Ovary (tissue), 9 donors: ENCODE data around the gene FIBCD1. TPM values are rescaled to one million over a fixed set of nuclear protein-coding genes. Genes with fewer than 3 reads are reported as not detected.

Experiments
- DNase-seq, 5 donors: peaks; one replicate each; pipeline ENCODE4 v3.0.0-alpha.2; 2019 to 2020
- H3K27ac ChIP-seq, 2 donors: fragments of 200-600 bp; one replicate each; pipeline versions ENCODE4 v1.5.1 to v1.8.0; 2019 to 2022
- H3K27me3 ChIP-seq: fragments of 200-600 bp; one replicate; pipeline ENCODE4 v1.8.0; 2022
- H3K36me3 ChIP-seq: fragments of 200-600 bp; sonication (generic); one replicate; pipeline ENCODE4 v1.5.1; 2019
- H3K4me1 ChIP-seq: one replicate; pipeline ENCODE4 v1.8.1; 2013; ENCODE audit warnings: mild to moderate bottlenecking, moderate library complexity; ENCODE audit not compliant: insufficient read depth
- H3K4me3 ChIP-seq: fragments of 200-600 bp; sonication (generic); one replicate; pipeline ENCODE4 v1.5.1; 2017
- H3K9me3 ChIP-seq, 2 donors: fragments of 200-600 bp in 1 of 2; sonication (generic) in 1 of 2; one replicate each; pipeline versions ENCODE4 v1.5.1 to v1.8.1; 2013 to 2019; ENCODE audit warnings: mild to moderate bottlenecking in 1 of 2, moderate library complexity in 1 of 2
- EP300 ChIP-seq: sonication (generic); formaldehyde crosslinking; IDR thresholded peaks from one replicate; pipeline ENCODE4 v1.6.1; 2017; ENCODE audit warnings: antibody characterized with exemption
- POLR2A ChIP-seq: fragments of 450-650 bp; IDR thresholded peaks from one replicate; pipeline ENCODE4 v1.6.1; 2017; ENCODE audit warnings: antibody characterized with exemption, mild to moderate bottlenecking, moderate library complexity
- WGBS, 3 donors: extraction: QIAGEN DNeasy Blood & Tissue Kit in 1 of 3; methylation state at CpG; one replicate each; pipeline versions ENCODE4 v1.1.5 to v1.1.7; 2013 to 2017; 5-methylcytosine and 5-hydroxymethylcytosine counted together
- intact Hi-C, 4 donors: fragments of 100-400 bp; cut with DNase I; formaldehyde crosslinking; loops; one replicate each; pipeline versions ENCODE4 v1.11.0 to v1.15.1; 2022 to 2023
- polyA plus RNA-seq, 2 donors: library from polyadenylated mRNA; stranded (reverse); fragments of 200-250 nt in 1 of 2; fragments of 350-450 nt in 1 of 2; fragmentation: Illumina TruSeq in 1 of 2; extraction: RNeasy Lipid Tissue Mini Kit (QIAGEN cat#74804) in 1 of 2; gene quantifications; one replicate each; pipeline ENCODE4 v1.2.3, GENCODE V29; 2013 to 2014
- total RNA-seq, 7 donors: library from RNA; depleted of rRNA in 2 of 7; stranded (reverse); fragments of >200 nt in 2 of 7; fragmentation: NEBNext Ultra II Directional in 3 of 7; extraction: Animal tissue kit (Norgen Biotek cat#: 25700) in 3 of 7; gene quantifications; one replicate each; pipeline versions ENCODE4 v1.1.0 to v1.2.4, GENCODE V29; 2016 to 2023
- TF ChIP-seq, protein P1 (sequence below), 3 donors: fragments of 450-650 bp in 2 of 3; fragments of 200-600 bp in 1 of 3; IDR thresholded peaks; one replicate each; pipeline versions ENCODE4 v1.5.1 to v1.8.0; 2016 to 2022; ENCODE audit warnings: antibody characterized with exemption in 3 of 3, mild to moderate bottlenecking in 1 of 3
- donor health status: DM: no; HTN: no; CAD: no; lungs with moderate emphysema.
- donor health status: DM: no; HTN: no; CAD: no.
- donor health status: Bipolar disorder and iron deficiency.
- donor health status: DM: yes; HTN: yes; CAD: no.
- donor health status: DM: no; HTN: no; CAD: no.
- donor health status: DM: yes; HTN: yes; CAD: no.

FIBCD1 gene
- total and polyA plus RNA-seq, 9 donors = 0.06 to 0.45 (median 0.12) TPM; not detected in 3

DNA sequence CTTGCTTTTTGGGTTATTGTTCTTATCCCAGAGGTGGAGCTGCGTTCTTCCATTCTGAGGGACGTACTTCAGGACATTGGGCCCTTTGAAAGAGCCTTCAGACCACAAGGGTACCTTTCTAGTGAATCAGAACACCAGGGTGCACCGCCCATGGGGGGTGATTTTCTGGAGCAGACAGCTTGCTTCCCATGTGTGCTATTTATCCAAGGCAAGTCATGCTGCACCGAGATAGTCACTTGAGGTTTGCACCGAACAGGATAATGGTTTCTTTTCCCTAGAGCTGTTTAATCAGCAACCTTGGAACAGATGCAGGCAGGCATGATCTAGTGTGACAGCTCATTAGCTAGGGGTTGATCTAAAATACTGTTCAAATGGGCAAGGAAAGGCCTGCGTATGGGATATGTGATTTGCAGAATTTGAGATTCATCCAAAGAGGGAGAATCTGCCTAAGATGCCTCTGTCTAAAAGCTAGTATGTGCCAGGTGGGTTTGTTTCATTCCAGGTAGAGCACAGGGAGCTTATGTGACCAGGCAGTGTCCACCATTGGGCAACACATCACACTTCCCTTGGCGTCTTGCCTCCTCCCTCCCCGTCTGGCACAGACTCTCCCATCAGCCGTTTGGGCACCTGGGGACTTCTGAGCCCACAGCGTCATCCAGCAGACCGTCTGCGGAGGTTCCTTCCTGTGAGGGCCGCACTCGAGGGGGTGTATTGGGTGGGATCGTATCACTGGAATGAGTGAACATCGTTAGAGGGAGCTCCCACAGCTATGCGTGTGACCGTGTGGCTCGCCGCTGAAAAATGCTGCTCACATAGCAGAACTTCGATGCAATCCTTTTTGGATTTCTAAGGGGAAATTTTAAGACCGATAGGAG is 80.9 kb downstream of the FIBCD1 start:
- 33 to 45% (median 39%) methylated on average over 22 of the region's 22 CpGs for WGBS, 3 donors
- H3K4me1 ChIP-seq = peaks cover 7% of the 10 kb centered on the region
- H3K27ac ChIP-seq = peak overlapping the region in 1 of 2 donors; percentile 15
- no peaks in the 10 kb centered on the region for H3K36me3 ChIP-seq
- no peak for TF ChIP-seq POLR2A
- TF ChIP-seq, protein P1, sequence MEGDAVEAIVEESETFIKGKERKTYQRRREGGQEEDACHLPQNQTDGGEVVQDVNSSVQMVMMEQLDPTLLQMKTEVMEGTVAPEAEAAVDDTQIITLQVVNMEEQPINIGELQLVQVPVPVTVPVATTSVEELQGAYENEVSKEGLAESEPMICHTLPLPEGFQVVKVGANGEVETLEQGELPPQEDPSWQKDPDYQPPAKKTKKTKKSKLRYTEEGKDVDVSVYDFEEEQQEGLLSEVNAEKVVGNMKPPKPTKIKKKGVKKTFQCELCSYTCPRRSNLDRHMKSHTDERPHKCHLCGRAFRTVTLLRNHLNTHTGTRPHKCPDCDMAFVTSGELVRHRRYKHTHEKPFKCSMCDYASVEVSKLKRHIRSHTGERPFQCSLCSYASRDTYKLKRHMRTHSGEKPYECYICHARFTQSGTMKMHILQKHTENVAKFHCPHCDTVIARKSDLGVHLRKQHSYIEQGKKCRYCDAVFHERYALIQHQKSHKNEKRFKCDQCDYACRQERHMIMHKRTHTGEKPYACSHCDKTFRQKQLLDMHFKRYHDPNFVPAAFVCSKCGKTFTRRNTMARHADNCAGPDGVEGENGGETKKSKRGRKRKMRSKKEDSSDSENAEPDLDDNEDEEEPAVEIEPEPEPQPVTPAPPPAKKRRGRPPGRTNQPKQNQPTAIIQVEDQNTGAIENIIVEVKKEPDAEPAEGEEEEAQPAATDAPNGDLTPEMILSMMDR (IDR thresholded peaks at IDR 0.05) = no peak
- TF ChIP-seq EP300 = no peak
- H3K27me3 ChIP-seq = no peaks in the 10 kb centered on the region
- no peak overlapping the region for H3K4me3 ChIP-seq
- intact Hi-C loops = no loop called here
- peak in 3 of 5 donors; percentile 63 to 69 (median 66) for DNase-seq
- H3K9me3 ChIP-seq = no peaks in the 10 kb centered on the region

DNA sequence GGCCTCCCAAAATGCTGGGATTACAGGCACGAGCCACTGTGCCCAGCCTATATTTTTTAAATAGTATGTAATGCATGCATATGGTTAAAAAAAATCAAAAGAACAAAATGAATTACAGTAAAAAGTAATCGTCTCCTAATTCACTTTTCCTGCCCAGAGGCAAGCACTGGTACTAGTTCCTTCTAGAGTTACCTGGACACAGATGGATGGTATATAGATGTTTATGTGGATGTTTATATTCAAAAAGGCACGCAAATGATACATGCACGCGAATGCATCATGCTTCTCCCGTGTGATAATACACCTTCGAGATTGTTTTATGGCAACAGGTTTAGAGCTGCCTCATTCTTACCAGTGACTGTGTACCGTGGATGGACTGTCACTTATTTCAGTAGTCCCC is 82.6 kb downstream of the FIBCD1 start:
- no peak for TF ChIP-seq EP300
- H3K4me1 ChIP-seq = peaks cover 7% of the 10 kb centered on the region
- no peaks in the 10 kb centered on the region for H3K36me3 ChIP-seq
- H3K27me3 ChIP-seq = no peaks in the 10 kb centered on the region
- no peak overlapping the region for H3K27ac ChIP-seq
- H3K9me3 ChIP-seq = no peaks in the 10 kb centered on the region
- intact Hi-C loops = no loop called here
- no peak for DNase-seq
- H3K4me3 ChIP-seq = no peak overlapping the region
- 73 to 75% (median 75%) methylated on average over 8 of the region's 8 CpGs for WGBS, 3 donors

DNA sequence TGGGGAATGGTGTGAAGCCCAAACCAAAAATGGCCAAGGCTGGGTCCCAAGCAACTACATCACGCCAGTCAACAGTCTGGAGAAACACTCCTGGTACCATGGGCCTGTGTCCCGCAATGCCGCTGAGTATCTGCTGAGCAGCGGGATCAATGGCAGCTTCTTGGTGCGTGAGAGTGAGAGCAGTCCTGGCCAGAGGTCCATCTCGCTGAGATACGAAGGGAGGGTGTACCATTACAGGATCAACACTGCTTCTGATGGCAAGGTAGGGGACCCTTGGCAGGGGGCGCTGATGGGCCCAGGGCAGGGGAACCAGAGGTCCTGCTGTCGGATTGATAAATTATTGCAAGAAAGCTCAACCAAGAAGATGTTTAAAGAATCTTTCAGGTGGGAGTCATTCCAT is 84.2 kb downstream of the FIBCD1 start:
- Histone ChIP-seq H3K4me3 (no peak overlapping the region), H3K9me3 (no peaks in the 10 kb centered on the region), H3K36me3 (no peaks in the 10 kb centered on the region), H3K27ac (no peak overlapping the region), H3K27me3 (no peaks in the 10 kb centered on the region), H3K4me1 (peaks cover 3% of the 10 kb centered on the region)
- WGBS, 3 donors = 91 to 94% (median 93%) methylated on average over 9 of the region's 9 CpGs
- no peak for DNase-seq
- intact Hi-C loops = no loop called here
- TF ChIP-seq EP300 (no peak), POLR2A (no peak)
- TF ChIP-seq, protein P1 (IDR thresholded peaks at IDR 0.05) = no peak

DNA sequence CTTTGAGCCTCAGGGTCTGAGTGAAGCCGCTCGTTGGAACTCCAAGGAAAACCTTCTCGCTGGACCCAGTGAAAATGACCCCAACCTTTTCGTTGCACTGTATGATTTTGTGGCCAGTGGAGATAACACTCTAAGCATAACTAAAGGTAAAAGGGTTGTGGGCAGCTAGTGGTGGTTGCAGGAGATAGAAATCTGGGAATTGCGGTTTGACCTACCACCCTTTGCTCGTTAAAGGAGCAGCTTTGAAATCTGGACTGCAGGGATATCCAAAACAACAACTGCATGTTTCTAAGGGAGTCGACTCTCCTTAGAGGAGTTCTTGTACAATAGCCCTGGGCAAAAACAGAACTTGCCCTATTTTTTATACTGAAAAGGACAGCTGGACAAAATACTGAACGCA is 85.0 kb downstream of the FIBCD1 start:
- H3K9me3 ChIP-seq = no peaks in the 10 kb centered on the region
- peaks cover 3% of the 10 kb centered on the region for H3K4me1 ChIP-seq
- no peaks in the 10 kb centered on the region for H3K27me3 ChIP-seq
- intact Hi-C loops = no loop called here
- TF ChIP-seq, protein P1 (IDR thresholded peaks at IDR 0.05) = no peak
- TF ChIP-seq EP300 = no peak
- no peak for TF ChIP-seq POLR2A
- DNase-seq = no peak
- no peak overlapping the region for H3K4me3 ChIP-seq
- no peak overlapping the region for H3K27ac ChIP-seq
- no peaks in the 10 kb centered on the region for H3K36me3 ChIP-seq
- 35 to 55% (median 44%) methylated on average over 8 of the region's 8 CpGs for WGBS, 3 donors

- H3K27ac ChIP-seq = no peak overlapping the region
- no peaks in the 10 kb centered on the region for H3K9me3 ChIP-seq
- no peak overlapping the region for H3K4me3 ChIP-seq
- H3K4me1 ChIP-seq = peaks cover 7% of the 10 kb centered on the region
- no peaks in the 10 kb centered on the region for H3K36me3 ChIP-seq
- intact Hi-C loops = no loop called here
- H3K27me3 ChIP-seq = no peaks in the 10 kb centered on the region
- no peak for DNase-seq
- 78 to 81% (median 81%) methylated on average over 7 of the region's 7 CpGs for WGBS, 3 donors
- TF ChIP-seq EP300 (no peak), POLR2A (no peak)
- TF ChIP-seq, protein P1 (IDR thresholded peaks at IDR 0.05) = no peak
These were observed 86.2 kb downstream of the FIBCD1 start for GRCh38 chr9:130852801-130853200.
